ENCODE measurements around the gene NPR3.
"Not testable (repeated sequence)": the region's sequence is repeated elsewhere in the genome, so short reads cannot be mapped to it uniquely, and the experiment has no call there.

The NPR3 gene

DNA sequence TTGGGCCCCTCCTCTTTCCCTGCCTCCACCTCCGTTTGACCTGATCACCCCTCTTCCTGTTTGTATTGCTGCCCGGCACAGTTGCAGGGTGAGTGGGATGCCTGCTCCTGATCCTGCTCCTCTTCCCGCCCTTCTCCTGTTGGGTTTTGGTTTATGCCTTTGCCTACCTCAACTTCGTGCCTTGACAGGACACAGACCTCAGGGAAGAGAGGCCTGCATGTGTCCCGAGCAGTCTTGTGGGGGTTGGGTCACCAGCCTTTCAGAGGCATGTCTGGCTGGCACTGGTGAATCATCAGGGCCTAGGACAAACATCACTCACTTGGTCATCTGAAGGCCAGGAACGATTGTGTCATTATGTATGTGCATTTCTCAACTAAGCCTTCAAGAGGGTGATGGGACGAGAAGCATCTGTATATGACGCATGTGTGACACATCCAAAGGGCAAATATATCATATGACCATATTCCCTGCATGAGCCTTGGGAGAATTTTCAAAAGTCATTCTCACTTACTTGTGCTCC lies 56.9 kb downstream of the NPR3 start:
- DNase-seq (ENCODE audit: low read depth) = peak; percentile 84

DNA sequence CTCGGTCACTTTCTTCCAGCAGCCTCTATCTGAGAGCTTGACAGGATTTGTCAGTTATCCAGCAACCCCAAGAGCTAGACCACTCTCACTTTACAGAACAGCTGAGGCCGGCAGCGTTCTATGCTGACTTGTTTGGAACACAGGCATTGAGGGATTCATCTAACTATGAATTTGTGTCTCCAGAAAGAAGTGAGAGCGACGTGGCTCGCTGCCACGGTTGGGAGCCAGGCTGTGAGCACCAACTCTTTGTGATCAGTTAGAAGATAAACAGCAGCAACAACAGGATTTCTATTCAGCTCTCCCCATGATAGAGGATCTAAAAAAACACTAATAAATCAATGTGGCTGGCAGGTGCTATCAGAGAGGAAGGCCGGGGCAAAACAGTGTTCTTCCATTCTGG lies 58.6 kb downstream of the NPR3 start:
- no peak for DNase-seq (ENCODE audit: low read depth)

DNA sequence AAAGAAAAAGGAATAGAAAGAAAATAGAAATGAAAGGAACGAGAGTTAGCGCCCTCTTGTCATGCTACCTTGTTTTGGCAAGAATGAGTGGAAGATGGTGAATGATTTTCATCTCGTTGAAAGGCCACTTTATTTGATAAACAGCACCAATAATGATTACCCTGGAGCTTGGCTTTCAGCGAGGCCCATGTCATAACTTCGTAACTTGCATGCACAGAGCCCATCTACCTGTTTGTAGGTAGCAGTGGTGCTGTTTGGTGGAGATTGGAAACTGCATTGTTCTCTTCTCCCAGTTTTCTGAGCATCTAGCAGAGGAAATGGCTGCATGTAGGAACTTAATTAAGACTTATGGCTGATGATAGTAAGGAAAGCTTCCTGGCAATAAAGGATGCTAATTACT lies 59.3 kb downstream of the NPR3 start:
- no peak for DNase-seq (ENCODE audit: low read depth)

DNA sequence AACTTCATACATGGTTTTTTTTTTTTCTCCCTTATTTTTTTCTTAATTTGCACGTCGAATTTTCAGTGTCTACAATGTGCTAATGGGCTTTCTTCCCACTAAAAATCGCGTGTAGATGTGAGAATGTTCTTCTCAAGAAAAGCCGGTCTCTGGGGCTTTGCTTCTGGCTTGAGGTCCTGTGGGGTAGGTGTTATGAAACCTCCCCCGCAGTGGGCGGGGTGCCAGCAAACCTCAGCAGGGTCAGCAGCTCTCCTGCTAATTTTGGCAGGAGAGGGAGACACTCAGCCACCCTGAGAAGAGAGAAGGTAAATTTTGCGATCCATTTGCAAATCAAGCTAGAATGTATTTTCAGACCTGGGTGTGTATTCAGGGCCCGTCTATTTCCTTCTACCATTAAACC lies 59.9 kb downstream of the NPR3 start:
- no peak for DNase-seq (ENCODE audit: low read depth)

DNA sequence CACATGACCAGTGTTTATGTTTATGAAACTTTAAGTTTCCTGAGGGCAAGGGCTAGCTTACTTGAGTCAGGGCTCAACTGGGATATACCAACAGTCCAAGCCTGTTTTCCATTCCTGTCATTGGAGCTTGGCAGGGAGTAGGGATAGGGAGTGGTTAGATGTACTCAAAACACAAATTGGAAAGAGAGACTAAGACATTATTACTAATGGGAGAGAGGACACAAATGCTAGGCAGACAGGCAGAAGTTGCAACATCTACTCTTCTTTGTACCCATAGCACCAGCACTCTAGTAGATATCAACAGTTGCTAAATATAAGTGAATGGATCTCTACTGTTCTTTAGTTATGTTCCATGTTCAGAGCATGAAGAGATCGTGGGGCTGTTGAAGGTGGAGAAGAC lies 62.8 kb downstream of the NPR3 start:
- DNase-seq (ENCODE audit: low read depth) = no peak

DNA sequence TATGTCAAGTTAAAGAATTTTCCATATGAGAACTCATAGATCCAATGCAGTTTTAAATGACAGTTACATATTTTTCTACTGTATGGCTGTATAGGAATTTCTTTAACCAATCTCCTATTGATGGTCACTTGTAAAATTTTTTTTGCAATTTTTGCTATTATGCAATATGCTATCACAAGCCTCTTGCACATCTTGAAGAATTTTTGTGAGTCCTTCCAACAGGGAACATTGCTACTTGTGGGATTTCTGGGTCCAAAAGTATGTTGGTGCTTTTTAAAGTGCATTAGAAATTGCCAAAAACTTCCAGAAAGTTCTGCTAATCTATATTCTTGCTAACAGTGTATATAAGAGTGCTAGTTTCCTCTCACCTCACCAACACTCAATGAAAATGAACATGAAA lies 65.1 kb downstream of the NPR3 start:
- no peak for DNase-seq (ENCODE audit: low read depth)

DNA sequence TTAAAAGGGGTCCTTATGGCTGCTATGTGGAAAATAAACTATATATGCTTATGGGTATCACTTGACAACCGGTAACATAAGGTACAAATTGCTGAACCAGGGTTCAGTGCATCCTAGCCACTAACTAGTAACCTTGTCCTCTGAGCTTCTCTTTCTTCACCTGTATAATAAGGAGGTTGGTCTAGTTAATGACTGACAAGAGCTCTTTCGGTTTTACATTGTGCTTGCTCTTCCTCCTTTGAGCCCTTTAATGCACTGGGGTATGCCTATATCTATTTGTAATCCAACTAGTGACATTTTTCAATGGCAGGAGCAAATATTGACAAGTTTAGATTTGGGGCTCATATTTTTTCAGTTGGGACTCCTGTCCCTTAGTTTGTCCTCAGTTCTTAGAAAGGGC lies 66.1 kb downstream of the NPR3 start:
- no peak for DNase-seq (ENCODE audit: low read depth)

DNA sequence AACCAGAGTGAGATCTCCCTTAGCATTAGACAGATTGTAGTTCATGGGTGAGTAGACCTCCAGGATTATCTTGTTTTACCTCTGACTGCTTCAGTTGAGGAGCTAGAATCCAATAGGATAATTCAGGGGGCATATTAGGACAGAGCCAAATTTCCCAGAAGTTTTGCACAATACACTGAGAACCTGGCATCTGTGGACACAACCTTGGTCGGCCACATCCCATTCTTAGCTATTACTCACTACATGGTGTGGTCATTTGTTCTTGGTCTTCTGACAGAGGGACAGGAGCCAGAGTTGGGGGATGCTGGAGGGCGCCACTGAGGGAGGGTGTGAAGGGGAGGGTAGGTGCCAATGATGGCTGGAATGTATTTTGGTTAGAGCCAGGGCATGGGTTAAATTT lies 66.6 kb downstream of the NPR3 start:
- no peak for DNase-seq (ENCODE audit: low read depth)

DNA sequence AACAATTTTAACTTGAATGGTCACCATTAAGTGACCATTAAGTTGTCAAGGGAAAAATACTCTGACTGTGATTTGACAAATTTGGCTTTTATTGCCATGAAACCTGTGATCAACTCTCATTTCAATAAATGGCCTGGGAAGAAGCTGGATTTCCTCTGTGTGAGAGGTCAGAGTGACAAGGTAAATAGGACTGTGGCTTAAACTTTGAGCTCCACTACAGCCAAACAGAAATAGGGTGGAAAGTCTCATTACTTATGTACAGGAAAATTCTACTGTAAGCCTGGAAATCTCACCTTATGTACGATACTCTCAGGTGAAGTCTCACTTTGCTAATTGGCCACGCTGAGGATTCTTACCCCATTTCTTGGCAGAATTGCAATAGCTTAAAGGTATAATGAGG lies 67.3 kb downstream of the NPR3 start:
- DNase-seq (ENCODE audit: low read depth) = no peak

DNA sequence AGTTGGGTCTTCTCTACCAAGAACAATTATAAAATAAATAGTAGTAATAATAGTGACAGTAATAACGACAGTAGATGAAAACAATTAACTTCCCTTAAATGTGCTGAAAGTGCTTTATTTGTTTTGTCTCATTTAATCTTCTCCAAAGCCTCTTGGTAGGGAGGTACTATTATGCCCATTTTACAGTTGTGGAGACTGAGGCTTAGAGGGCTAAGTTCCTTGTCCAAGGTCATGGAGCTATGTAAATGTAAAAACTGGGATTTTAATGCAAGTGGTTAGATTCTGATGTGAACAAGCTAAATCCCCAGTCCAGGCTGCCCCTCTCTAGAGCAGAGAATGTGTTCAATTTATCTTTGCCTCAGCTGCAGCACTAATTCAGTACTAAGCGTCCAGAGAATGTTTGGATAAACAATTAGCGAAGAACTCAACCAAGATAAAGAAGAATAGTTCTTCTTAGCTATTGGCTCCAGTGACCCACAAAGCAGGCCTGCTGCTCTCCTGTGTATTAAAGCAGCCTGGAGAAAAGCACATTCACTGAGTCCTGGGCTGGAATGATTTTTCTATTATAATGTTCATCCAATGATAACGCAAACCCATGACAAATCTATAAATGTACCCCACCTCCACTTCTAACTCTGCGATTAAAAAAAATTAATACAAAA lies 68.8 kb downstream of the NPR3 start:
- DNase-seq (ENCODE audit: low read depth) = no peak

DNA sequence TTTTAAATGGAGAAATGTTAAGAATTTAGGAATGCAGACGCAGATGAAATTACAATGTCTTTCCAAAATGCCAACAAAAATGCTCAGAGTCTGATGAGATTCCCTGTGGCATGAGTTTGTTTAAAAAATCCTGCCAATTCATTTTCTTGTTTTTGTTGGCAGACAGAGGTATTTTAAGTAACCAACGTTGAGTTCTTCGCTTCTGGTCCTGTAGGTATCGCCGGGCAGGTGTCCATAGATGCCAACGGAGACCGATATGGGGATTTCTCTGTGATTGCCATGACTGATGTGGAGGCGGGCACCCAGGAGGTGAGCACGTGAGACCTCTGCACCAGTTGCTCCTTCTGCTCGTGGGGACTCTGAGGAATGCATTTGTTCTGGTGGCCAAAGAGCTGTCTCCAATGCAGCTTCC lies 69.4 kb downstream of the NPR3 start:
- no peak for DNase-seq (ENCODE audit: low read depth)

DNA sequence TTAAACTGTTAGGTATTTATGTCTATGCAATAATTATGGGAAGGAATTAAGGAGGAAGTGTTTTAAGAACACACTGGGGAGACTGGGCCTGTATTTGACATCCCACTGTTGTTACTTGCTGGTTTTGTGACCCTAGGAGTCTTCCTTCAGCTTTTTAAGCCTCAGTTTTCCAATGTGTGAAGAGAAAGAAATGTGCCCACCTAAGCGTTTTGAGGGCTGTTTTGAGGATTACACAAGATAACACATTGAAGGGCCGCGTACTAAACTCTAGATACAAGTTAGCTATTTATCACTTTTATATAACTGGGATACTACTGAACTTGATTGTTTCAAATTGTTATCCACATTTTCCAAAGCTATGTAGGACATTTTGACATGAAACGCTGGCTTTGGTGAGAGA lies 72.5 kb downstream of the NPR3 start:
- DNase-seq (ENCODE audit: low read depth) = no peak

DNA sequence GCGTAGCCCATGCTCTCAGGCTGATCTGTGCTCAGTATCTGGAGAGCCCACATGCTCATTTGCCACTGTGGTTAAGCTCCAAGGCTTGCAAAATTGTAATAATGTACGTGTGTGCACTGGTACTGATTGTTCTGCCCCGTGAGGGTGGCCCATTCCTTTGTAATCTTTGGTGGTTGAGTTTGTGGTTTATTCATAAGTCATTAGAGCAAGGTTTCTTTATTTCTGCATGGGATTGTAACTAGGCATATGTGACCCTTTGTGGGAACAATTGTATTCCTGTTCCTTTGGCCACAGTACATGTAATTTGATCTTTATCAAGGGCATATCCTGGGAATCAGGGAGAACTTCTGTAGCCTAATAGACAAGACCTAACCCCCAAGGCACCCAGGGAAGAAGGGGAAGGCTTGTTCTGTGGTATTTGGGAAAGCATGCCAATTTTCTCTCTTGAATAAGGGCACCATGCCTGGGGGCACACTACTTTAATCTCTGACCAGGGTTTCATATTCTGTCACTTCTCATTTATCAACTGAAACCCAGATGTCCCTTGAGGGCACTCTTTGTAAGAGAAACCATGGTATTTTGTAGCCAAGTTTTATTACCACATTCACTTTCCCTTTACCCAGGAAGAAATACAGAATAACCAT lies 74.6 kb downstream of the NPR3 start:
- no peak for DNase-seq (ENCODE audit: low read depth)

DNA sequence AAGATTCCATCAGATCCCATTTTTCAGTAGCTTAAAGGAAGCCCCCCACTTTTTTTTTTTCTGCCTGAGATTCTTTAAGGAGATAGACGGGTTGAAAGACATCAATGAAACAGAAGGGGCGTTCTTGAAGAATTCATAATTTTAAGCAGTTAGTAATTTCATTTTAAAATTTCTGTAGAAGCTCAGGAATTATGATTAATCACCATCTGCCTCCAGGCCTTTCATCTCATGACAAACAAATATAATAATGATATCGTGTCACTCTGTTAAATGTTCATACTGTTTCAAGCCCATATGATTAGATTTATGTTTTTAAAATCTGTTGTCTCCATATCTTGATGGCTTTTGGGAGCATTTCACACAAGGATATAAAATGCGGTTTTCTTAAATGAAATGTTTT lies 75.2 kb downstream of the NPR3 start:
- DNase-seq (ENCODE audit: low read depth) = no peak

DNA sequence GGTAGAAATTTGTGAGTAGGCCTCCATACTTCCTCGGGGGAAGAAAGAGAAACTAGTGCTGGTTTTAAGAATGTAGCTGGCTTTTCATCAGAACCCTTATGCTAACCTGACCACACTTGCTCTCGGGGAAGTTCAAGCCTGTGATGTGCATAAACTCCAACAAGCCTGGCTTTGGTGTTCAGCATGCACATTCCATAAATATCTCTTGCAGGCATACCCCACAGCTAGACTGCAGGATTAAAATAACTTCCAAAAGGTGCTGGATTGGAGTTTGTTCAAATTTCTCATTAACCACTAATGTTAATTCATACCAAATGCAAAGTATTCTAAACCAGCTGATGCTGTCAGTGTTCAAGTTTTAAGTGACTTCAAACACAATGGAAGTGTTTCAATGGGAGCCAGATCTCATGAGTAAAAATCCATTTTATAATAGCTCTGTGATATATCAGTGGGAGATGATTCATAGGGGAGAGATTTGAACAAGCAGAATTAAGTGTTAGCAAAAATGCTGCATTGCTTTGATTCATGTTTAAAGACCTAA lies 79.4 kb downstream of the NPR3 start:
- DNase-seq (ENCODE audit: low read depth) = peak; percentile 42

DNA sequence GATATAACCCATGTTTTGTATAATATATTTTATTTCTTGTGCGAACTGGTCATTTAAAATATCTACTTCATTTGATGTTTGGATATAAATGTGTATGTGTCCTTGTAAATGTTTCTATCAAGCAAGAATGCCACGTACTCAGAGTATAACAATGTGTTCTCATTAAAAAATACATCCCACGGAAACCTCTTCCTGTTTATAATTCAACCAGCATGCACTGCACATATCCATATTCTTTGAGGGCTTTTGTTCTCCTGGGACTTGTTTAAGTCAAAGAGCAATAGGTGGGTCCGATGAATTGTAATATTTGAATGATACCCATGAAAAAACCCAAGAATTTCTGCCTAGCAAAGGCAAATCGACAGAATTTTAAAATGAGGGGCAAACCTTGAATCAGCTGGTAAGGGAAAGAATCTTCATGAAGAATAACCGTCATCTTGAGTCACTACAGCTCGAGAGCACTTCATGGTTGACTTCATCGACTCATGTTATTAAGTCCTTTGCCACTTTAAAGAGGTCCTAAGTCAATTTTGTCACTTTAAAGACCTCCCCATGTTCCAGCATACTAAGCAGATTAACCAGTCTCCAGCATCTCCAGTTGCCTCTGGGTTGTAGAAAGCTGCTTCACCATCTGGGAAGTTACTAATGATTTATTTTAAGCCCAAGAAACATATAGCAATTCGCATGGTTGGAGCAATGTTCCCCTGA lies 80.6 kb downstream of the NPR3 start:
- DNase-seq (ENCODE audit: low read depth) = no peak

DNA sequence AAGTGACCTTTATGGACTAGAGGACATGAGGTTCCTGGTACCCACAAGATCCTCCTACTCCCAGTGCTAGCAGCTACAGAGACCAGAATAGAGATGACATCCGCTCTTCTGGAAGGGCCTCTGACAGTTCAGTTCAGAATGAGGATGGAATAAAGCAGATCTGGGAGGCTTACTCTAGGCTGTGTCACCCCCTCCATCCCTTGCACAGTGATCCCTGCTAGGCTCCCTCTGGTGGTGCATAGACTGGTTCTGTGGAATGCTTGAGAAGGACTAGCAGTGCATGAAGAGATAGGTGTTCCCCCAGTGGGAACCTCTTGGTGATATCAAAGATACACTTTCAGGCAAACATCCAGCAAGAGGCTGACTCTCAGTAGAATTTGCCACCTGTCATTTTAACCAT lies 83.0 kb downstream of the NPR3 start:
- DNase-seq (ENCODE audit: low read depth) = no peak

DNA sequence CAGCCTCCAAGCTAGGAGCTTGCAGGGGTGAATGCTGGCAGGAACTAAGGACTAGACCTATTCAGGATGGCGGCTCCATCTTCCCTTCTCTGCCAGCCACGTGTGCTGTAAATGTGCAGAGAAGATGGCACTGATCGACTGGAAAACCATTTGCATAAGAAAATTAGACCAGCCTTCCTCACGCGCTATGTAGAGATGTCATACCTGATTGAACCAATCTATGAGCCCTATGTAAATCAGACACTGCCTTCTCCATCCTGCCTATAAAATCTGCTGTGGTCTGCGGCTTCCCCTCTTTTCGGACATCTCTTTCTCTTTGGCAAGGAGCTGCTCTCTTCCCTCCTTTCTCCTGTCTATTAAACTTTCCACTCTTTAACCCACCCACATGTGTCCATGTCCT lies 91.6 kb downstream of the NPR3 start:
- DNase-seq (ENCODE audit: low read depth) = no peak

DNA sequence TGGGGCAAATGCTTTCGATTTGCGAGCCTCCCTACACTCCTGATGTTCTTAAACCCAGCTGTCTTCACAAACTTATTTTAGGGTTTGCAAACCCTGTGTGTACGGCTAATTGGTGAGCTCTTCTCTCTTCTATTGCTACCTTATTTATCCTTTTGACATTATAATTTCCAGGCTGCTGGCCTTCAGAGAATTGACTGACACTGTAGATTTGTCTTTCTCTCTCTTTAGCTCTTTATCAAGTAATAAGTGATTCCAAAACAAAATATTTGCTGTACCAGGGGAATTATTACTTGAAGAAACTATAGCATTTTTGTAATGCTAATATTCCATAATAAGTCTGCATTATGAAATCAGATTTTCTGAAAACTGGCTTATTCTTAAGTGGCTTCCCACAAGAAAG lies 92.5 kb downstream of the NPR3 start:
- no peak for DNase-seq (ENCODE audit: low read depth)

DNA sequence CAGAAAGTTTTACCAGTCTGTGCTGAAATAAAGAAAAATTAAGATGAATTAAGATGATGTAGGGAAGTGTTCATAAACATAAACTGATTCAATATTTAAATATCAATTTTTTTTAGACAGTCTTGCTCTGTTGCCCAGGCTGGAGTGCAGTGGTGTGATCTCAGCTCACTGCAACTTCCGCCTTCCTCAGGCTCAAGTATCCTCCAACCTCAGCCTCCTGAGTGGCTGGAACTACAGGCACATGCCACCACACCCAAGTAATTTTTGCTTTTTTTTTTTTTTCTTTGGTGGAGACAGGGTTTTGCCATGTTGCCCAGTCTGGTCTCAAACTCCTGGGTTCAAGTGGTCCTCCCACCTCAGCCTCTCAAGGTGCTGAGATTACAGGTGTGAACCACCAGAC lies 94.3 kb downstream of the NPR3 start:
- not testable (repeated sequence) for DNase-seq (ENCODE audit: low read depth)

DNA sequence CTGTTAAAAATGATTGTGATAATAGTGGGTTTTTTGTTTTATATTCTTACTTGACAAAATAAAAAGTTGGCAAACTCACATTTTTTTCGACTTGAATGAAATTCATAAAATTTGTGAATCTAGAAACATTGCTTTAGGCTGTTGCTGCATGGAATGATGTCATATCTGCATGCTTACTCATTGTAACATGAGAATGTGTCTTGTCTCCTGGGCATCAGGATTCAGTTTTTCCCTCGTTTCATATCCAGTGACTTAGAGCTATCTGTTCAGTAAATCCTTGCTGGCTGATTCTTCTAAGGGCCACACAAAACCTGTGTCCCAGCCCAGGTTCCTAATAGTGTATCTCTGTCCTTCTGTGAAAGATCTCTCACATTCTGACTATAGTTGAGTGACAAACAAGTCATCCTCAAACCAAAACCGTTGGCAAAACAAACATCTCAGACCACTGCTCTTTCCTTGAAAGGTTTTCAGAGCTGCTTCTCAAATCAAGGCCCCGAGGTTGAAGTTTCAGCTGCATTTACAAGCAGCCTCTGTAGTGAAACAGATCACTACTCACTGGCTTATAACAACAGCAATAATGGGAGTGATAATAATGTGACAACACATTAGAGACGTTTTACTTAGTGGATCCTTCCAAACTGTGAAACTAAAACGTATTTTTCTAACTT lies 95.0 kb downstream of the NPR3 start:
- DNase-seq (ENCODE audit: low read depth) = peak; percentile 58

DNA sequence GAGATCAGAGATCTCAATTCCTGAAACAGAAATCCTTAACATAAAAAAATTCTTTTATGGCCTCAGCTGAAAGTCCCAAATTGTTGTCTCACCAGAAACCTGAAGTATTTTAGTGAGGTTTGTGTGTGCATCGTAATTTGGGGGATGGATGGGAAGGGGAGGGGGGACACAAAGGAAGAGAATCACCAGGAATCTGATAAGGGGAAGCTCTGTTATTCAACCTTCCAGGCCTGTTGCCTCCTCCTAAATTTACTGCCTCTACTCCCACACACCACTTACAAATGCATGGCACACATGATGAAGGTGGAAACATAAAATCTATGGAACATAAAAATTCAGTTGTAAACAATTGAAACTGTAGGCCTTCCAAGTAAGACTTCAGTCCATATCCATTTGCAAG lies 97.7 kb downstream of the NPR3 start:
- no peak for DNase-seq (ENCODE audit: low read depth)

DNA sequence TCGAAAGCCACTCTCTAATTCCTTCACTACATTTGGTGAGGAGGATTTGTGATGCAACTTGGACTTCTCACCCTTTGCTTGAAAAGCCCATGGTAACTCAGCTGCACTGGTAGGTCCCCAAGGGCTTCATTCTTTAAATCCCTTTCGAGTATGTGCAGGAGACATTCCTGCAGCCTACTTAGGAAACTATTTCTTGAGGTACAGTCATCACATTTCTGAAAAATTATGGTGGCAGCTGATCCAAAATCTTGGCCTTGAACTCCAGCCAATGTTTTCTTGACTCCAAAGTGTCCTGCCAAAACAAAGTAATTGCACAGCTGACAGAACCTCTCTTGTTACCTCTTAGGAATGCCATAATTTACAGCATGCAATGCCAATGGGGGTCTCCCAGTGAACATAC lies 99.7 kb downstream of the NPR3 start:
- DNase-seq (ENCODE audit: low read depth) = peak; percentile 96
